PFSK-1 (cell line): Measurements from ENCODE around the gene ODC1.

ENCODE experiments used
- FOXP2 ChIP-seq: optimal IDR thresholded peaks from 2 replicates; pipeline ENCODE3; 2011; ENCODE audit warnings: borderline replicate concordance, control low read depth, inconsistent platforms; ENCODE audit not compliant: insufficient read depth; ENCODE audit errors: extremely low read length, extremely low read depth
- POLR2AphosphoS5 ChIP-seq: IDR thresholded peaks from 2 replicates; pipeline ENCODE4 v1.6.1; 2012; ENCODE audit warnings: low read depth, mild to moderate bottlenecking, control low read depth, low read length, moderate library complexity
- SIN3A ChIP-seq: IDR thresholded peaks from 2 replicates; pipeline ENCODE4 v1.6.1; 2012; ENCODE audit warnings: mild to moderate bottlenecking, low read length, moderate library complexity, borderline replicate concordance; ENCODE audit not compliant: insufficient read depth
- TAF1 ChIP-seq: IDR thresholded peaks from 2 replicates; pipeline ENCODE4 v1.6.1; 2012; ENCODE audit warnings: low read length, control low read depth, borderline replicate concordance; ENCODE audit not compliant: insufficient read depth
- TF ChIP-seq, protein P1 (sequence below), 2 experiments: IDR thresholded peaks; 2 replicates each; pipeline versions ENCODE4 v1.6.1 to v1.8.0; 2011 to 2012; ENCODE audit warnings: low read depth in 2 of 2, low read length in 2 of 2, control low read depth in 1 of 2, inconsistent platforms in 1 of 2, mild to moderate bottlenecking in 1 of 2, moderate library complexity in 1 of 2; ENCODE audit not compliant: insufficient read depth in 1 of 2

DNA sequence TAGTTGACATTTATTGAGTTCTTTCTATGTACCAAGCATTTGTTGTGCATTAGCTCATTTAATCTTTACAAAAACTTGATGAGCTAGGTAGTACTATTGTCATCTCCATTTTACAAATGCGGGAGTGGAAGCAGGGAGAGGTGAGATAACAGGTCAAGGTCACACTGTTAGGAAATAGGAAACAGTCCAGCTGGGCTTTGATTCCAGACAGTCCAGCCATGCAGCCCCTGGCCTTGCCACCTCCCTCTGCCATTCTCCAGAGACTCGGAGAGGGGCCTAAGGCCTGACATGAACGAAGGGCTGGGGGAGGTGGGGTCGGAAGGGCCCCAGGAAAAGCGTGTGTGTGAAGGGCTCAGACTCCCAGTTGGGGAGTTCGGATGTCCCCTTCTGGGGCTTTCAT is 55.6 kb downstream of the ODC1 start:
- TF ChIP-seq, protein P1, sequence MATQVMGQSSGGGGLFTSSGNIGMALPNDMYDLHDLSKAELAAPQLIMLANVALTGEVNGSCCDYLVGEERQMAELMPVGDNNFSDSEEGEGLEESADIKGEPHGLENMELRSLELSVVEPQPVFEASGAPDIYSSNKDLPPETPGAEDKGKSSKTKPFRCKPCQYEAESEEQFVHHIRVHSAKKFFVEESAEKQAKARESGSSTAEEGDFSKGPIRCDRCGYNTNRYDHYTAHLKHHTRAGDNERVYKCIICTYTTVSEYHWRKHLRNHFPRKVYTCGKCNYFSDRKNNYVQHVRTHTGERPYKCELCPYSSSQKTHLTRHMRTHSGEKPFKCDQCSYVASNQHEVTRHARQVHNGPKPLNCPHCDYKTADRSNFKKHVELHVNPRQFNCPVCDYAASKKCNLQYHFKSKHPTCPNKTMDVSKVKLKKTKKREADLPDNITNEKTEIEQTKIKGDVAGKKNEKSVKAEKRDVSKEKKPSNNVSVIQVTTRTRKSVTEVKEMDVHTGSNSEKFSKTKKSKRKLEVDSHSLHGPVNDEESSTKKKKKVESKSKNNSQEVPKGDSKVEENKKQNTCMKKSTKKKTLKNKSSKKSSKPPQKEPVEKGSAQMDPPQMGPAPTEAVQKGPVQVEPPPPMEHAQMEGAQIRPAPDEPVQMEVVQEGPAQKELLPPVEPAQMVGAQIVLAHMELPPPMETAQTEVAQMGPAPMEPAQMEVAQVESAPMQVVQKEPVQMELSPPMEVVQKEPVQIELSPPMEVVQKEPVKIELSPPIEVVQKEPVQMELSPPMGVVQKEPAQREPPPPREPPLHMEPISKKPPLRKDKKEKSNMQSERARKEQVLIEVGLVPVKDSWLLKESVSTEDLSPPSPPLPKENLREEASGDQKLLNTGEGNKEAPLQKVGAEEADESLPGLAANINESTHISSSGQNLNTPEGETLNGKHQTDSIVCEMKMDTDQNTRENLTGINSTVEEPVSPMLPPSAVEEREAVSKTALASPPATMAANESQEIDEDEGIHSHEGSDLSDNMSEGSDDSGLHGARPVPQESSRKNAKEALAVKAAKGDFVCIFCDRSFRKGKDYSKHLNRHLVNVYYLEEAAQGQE (IDR thresholded peaks at IDR 0.05; ENCODE audit: insufficient read depth in 1 of 2, low read depth in 2 of 2, low read length in 2 of 2), result no peak
- TF ChIP-seq TAF1 (no peak), POLR2AphosphoS5 (no peak), SIN3A (no peak), FOXP2 (no peak)
